Brain microvascular endothelial cell (primary cell): Measurements from ENCODE around the gene REEP3.

ENCODE experiments used
- DNase-seq: peaks from one replicate; pipeline ENCODE4 v3.0.0-alpha.2; 2020
- H3K27ac ChIP-seq: fragments of 250-450 bp; sonication (Bioruptor Pico); 2 replicates; pipeline ENCODE4 v1.5.1; 2020; ENCODE audit warnings: mild to moderate bottlenecking, moderate library complexity
- H3K27me3 ChIP-seq: fragments of 250-450 bp; sonication (Bioruptor Pico); replicated peaks from 2 replicates; pipeline ENCODE4 v1.5.1; 2020; ENCODE audit warnings: mild to moderate bottlenecking
- H3K36me3 ChIP-seq: fragments of 250-450 bp; sonication (Bioruptor Pico); replicated peaks from 2 replicates; pipeline ENCODE4 v1.5.1; 2020; ENCODE audit warnings: mild to moderate bottlenecking
- H3K4me3 ChIP-seq: 2 replicates; pipeline ENCODE4 v1.5.1; 2011; ENCODE audit warnings: low read depth, mild to moderate bottlenecking, control low read depth, low read length, moderate library complexity
- in situ Hi-C: cut with HindIII; loops from 2 replicates; pipeline ENCODE4 v1.10.0; 2017; ENCODE audit warnings: low sequenced_read_pairs, low pct_ligation_motif_present
- TF ChIP-seq, protein P1 (sequence below): IDR thresholded peaks from 2 replicates; pipeline ENCODE4 v1.5.1; 2011; ENCODE audit warnings: low read depth, mild to moderate bottlenecking, moderate library complexity, low read length, control low read depth, inconsistent platforms; ENCODE audit errors: missing control alignments

The REEP3 gene

DNA sequence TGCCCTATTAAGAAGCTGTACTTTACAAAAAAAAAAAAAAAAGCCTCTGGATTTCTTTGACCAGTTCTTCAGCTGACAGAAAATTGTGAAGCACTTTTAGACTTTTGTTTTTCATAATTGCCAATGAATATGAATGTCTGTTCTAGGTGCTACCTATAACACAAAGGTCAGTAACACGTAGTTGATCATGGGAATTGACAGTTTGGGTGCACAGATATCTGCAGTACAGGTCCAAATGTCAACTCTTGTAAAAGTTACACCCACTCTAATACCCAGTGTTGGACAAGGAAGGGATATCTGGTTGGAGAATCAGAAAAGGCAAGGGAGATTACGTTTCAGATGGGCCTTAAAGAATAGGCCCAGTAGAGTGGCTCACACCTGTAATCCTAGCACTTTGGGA lies 1.8 kb downstream of the REEP3 start:
- no peak overlapping the region for H3K4me3 ChIP-seq
- TF ChIP-seq, protein P1, sequence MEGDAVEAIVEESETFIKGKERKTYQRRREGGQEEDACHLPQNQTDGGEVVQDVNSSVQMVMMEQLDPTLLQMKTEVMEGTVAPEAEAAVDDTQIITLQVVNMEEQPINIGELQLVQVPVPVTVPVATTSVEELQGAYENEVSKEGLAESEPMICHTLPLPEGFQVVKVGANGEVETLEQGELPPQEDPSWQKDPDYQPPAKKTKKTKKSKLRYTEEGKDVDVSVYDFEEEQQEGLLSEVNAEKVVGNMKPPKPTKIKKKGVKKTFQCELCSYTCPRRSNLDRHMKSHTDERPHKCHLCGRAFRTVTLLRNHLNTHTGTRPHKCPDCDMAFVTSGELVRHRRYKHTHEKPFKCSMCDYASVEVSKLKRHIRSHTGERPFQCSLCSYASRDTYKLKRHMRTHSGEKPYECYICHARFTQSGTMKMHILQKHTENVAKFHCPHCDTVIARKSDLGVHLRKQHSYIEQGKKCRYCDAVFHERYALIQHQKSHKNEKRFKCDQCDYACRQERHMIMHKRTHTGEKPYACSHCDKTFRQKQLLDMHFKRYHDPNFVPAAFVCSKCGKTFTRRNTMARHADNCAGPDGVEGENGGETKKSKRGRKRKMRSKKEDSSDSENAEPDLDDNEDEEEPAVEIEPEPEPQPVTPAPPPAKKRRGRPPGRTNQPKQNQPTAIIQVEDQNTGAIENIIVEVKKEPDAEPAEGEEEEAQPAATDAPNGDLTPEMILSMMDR, result no peak

DNA sequence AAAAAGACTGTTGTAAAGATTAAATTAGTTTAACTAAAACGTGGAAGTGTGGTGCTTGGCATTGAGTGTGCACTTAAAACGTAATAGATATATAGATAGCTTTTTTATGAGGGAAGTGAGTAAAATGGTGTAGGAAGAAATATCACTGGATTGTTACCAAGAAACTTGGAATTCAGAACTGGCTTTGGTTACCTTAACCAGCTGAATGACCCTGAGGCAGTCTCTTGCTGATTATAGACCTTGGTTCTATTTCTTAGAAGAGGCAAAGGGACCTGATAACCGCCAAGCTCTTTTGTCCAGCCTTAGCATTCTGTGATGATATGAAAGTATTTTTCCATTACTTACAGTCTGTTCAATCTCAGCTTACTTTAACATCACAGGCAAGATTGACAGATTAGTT lies 3.8 kb downstream of the REEP3 start:
- Histone ChIP-seq H3K27me3 (no peaks in the 10 kb centered on the region), H3K36me3 (peaks cover 9% of the 10 kb centered on the region), H3K27ac (no peak overlapping the region), H3K4me3 (no peak overlapping the region)
- DNase-seq, result no peak
- TF ChIP-seq, protein P1, result no peak
- in situ Hi-C loops, result no loop called here

More for the DNA sequence above, 1.8 kb downstream of the REEP3 start:
- Histone ChIP-seq H3K27ac (peak overlapping the region; percentile 97), H3K36me3 (peaks cover 2% of the 10 kb centered on the region), H3K27me3 (no peaks in the 10 kb centered on the region)
- DNase-seq, result no peak
- in situ Hi-C loops, result no loop called here

DNA sequence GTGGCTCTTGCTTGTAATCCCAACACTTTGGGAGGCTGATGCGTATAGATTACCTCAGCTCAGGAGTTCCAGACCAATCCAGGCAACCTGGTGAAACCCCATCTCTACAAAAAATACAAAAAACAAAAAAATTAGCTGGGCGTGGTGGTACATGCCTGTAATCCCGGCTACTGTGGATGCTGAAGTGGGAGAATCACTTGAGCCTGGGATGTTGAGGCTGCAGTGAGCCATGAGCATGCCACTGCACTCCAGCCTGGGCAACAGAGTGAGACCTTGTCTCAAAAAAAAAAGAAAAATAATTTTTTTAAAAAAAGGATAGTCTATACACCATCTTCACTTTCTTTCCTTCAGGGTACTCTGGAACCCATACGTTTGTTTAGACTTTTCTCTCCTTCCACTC lies 6.2 kb downstream of the REEP3 start:
- in situ Hi-C loops, result no loop called here
- H3K27ac ChIP-seq, result no peak overlapping the region
- no peaks in the 10 kb centered on the region for H3K27me3 ChIP-seq
- TF ChIP-seq, protein P1, result no peak
- H3K36me3 ChIP-seq, result peaks cover 6% of the 10 kb centered on the region
- no peak for DNase-seq
- no peak overlapping the region for H3K4me3 ChIP-seq

DNA sequence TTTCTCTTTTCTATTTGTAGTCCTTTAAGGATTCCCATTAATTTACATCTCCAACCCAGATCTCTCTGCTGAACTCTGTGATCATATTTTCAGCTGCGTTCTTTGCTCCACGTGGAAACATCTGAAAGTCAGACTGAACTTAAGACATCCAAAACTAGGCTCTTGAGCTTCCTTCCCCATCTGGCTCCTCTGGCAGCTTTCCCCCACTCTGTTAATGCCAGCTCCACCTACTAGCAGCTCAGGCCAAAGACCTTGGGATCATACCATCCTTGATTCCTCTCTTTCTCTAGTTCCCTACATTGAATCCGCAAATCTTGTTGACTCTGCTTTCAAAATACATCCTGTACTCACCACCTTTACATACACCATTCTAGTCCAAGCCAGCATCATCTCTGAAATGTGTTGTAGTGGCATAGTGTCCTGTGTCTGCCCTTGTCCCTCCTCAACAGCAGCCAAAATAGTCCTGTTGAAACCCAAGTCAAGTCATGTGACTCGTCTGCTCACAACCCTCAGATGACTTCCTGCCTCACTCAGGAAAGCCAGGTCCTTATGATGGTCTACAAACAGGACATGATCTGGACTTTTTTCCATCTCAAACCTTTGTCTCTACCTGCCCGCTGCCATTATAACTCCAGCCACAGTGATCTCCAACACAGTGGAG lies 7.0 kb downstream of the REEP3 start:
- Histone ChIP-seq H3K27ac (no peak overlapping the region), H3K27me3 (no peaks in the 10 kb centered on the region), H3K4me3 (no peak overlapping the region), H3K36me3 (peaks cover 6% of the 10 kb centered on the region)
- in situ Hi-C loops, result no loop called here
- no peak for DNase-seq
- TF ChIP-seq, protein P1, result no peak

DNA sequence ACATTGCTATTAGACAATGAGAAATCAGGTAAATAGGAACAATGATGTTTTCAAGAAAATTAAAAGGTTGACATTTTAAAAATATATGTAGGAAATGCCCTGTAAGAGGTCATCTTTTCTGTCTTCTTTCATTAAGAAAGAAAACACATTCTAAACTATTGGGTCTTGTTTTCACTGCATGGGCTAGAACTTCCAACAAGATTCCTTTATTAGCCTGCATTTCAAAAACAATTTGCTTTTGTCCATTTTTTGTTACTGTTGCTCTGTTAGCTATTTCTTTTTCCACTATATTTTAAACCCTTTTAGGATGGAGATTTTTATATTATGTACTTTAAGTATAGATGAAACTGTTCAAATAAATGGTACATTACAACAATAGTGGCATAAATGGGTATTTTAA lies 9.2 kb downstream of the REEP3 start:
- no peak overlapping the region for H3K4me3 ChIP-seq
- H3K27ac ChIP-seq, result no peak overlapping the region
- TF ChIP-seq, protein P1, result no peak
- in situ Hi-C loops, result no loop called here
- no peak for DNase-seq
- H3K36me3 ChIP-seq, result peaks cover 6% of the 10 kb centered on the region
- H3K27me3 ChIP-seq, result no peaks in the 10 kb centered on the region

DNA sequence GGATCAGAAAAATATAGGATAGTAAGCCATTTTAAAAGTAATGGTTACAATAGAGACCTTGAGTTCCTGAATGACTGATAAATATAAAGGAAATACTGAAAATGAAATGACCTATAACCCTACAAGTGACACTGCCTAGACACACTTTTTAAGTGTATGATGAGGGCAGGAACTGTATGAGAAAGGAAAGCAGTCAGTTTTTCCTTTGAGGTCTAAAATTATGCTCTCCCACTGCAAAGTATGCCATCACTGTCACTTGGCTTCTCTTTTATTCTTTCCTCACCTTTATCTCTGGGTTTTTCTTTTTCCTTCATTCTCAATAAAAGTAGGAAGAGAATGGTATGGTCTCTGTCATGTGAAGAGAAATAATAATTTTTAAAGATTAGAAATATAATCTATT lies 13.5 kb downstream of the REEP3 start:
- Histone ChIP-seq H3K27ac (no peak overlapping the region), H3K36me3 (no peaks in the 10 kb centered on the region), H3K27me3 (no peaks in the 10 kb centered on the region), H3K4me3 (no peak overlapping the region)
- in situ Hi-C loops, result no loop called here
- TF ChIP-seq, protein P1, result no peak
- no peak for DNase-seq
